ENCODE results near the gene CKAP4. TPM values are rescaled to one million over a fixed set of nuclear protein-coding genes. Genes with fewer than 3 reads are reported as not detected.
A peak's percentile ranks its signal among the peaks of the same experiment; 100 is the strongest.

Gene CKAP4
- total and polyA plus RNA-seq, 10 of the 15 experiments (the other 5 are each of a cell fraction or from before 2014, with no cell fraction given) = 0.39 to 23.6 (median 11.1) TPM

- Histone ChIP-seq H3K4me3 (no peak overlapping the region), H3K9me3 (replicated peaks; ENCODE audit: control insufficient read depth, insufficient read depth, low read length) (no peaks in the 10 kb centered on the region), H3K27ac (ENCODE audit: control insufficient read depth, insufficient read depth) (no peak overlapping the region), H3K79me2 (ENCODE audit: control insufficient read depth, insufficient read depth, low read length) (no peaks in the 10 kb centered on the region), H3K36me3 (ENCODE audit: control insufficient read depth in 2 of 2, insufficient read depth in 2 of 2, low read length in 1 of 2) (no peaks in the 10 kb centered on the region), H4K20me1 (ENCODE audit: control insufficient read depth, insufficient read depth) (no peaks in the 10 kb centered on the region), H3K4me1 (ENCODE audit: control insufficient read depth, insufficient read depth, low read length) (no peaks in the 10 kb centered on the region), H3K4me2 (ENCODE audit: control insufficient read depth, insufficient read depth) (no peak overlapping the region; the same call in 1 of the 2 replicates), H3K27me3 (replicated peaks in 1 of 2; ENCODE audit: control insufficient read depth in 2 of 2, insufficient read depth in 2 of 2, low read length in 1 of 2) (peaks cover 2% of the 10 kb centered on the region in 2 experiments; a peak in 3 of 4 replicates), H2AFZ (ENCODE audit: control insufficient read depth, low read depth, low read length) (no peak overlapping the region), H3K9ac (ENCODE audit: control insufficient read depth, insufficient read depth, low read length) (no peak overlapping the region)
- CTCF ChIA-PET = interaction anchor here (0.8 to 8.5 kb wide), 20 partner anchors 7 to 153 kb away, joined by 3 to 206 read pairs (median 6); partner anchors contain the start of gene POLR3B
- 46% methylated on average over 8 of the region's 8 CpGs for WGBS (ENCODE audit: insufficient coverage, insufficient replicate concordance, low lambda C conversion rate, missing lambda C conversion rate)
- intact Hi-C loops (cut with micrococcal nuclease; ENCODE audit: unreplicated experiment) (loop anchor here (1.0 to 10.0 kb wide), 3 partner anchors 55 to 687 kb away; partner anchors contain the start of gene POLR3B), in situ Hi-C loops (cut with MboI) (loop anchor here (5.0 kb wide), 1 partner anchor 55 kb away; no protein-coding TSS in a partner anchor)
- SMC1A ChIA-PET (ENCODE audit: uncharacterized antibody, unreplicated experiment) = interaction anchor here (0.6 to 5.2 kb wide), 13 partner anchors 41 to 614 kb away, joined by 3 to 57 read pairs (median 4); partner anchors contain the start of genes POLR3B and TCP11L2
- no TSS peak for BruUV-seq (replicated peaks)
- RAD21 ChIA-PET (ENCODE audit: unreplicated experiment) = interaction anchor here (0.8 to 3.6 kb wide), 8 partner anchors 10 to 691 kb away, joined by 3 to 44 read pairs (median 6); partner anchors contain the start of gene POLR3B
- POLR2A ChIA-PET = no interaction called here
- ATAC-seq (peak; percentile 43), FAIRE-seq (no peak), DNase-seq (ENCODE audit: low read depth, low spot score) (no peak)
- TF ChIP-seq BACH1 (IDR thresholded peaks at IDR 0.05; ENCODE audit: borderline replicate concordance) (no peak), NFIC (IDR thresholded peaks at IDR 0.05; ENCODE audit: low read depth, low read length) (no peak), GATAD2B (conservative IDR thresholded peaks at IDR 0.05; ENCODE audit: low read depth) (no peak), ZNF687 (IDR thresholded peaks at IDR 0.05) (no peak), MXI1 (IDR thresholded peaks at IDR 0.05; ENCODE audit: low read depth, low read length) (no peak), ATF2 (IDR thresholded peaks at IDR 0.05; ENCODE audit: low read length) (no peak), ATF7 (IDR thresholded peaks at IDR 0.05; ENCODE audit: low read depth) (no peak), NR2C2 (IDR thresholded peaks at IDR 0.05; ENCODE audit: borderline replicate concordance, control insufficient read depth, insufficient read length, low read depth) (no peak), CREB1 (IDR thresholded peaks at IDR 0.05; ENCODE audit: low read depth) (no peak), PML (IDR thresholded peaks at IDR 0.05; ENCODE audit: low read length) (no peak), REST (IDR thresholded peaks at IDR 0.05; ENCODE audit: low read depth, low read length) (no peak)
Measured at GRCh38 chr12:106227641-106228319, 20.0 kb downstream of the CKAP4 start.
